ENCODE measurements around the gene CCNDBP1. TPM values are rescaled to one million over a fixed set of nuclear protein-coding genes. Genes with fewer than 3 reads are reported as not detected.

CCNDBP1 gene
- total RNA-seq, 1 donor from 2014 or later = 37.0 TPM

GRCh38 chr15:43232289-43232874 lies 47.2 kb downstream of the CCNDBP1 start:
- H4K20me1 ChIP-seq (ENCODE audit: insufficient read depth, low read length) = no peaks in the 10 kb centered on the region
- no peak overlapping the region for H3K4me3 Mint-ChIP-seq (ENCODE audit: unreplicated experiment)
- peaks cover 55% of the 10 kb centered on the region for H3K27me3 Mint-ChIP-seq (ENCODE audit: low read depth, unreplicated experiment)
- no peak overlapping the region for H3K4me3 ChIP-seq (ENCODE audit: insufficient read depth, low read depth, low read length)
- no peak for FAIRE-seq
- H3K9ac ChIP-seq (ENCODE audit: low read length) = no peak overlapping the region
- H3K4me1 Mint-ChIP-seq (ENCODE audit: low read depth, unreplicated experiment) = peaks cover 2% of the 10 kb centered on the region
- H3K4me1 ChIP-seq (ENCODE audit: insufficient read depth, low read length) = no peaks in the 10 kb centered on the region
- no peaks in the 10 kb centered on the region for H3K9me3 ChIP-seq (ENCODE audit: insufficient read depth, low read depth, low read length)
- no peak for DNase-seq (ENCODE audit: low read depth)
- no peak overlapping the region for H2AFZ ChIP-seq (ENCODE audit: low read depth, low read length)
- H3K36me3 ChIP-seq (ENCODE audit: insufficient read depth, low read length) = no peaks in the 10 kb centered on the region
- H3K4me2 ChIP-seq (ENCODE audit: low read length) = no peak overlapping the region
- no peaks in the 10 kb centered on the region for H3K79me2 ChIP-seq (ENCODE audit: insufficient read depth, low read length)
- H3K27ac Mint-ChIP-seq (ENCODE audit: unreplicated experiment) = no peak overlapping the region
- no peak overlapping the region for H3K27ac ChIP-seq (ENCODE audit: low read depth, low read length)
- TF ChIP-seq CTCF (IDR thresholded peaks at IDR 0.05; ENCODE audit: insufficient read depth, low read depth, low read length) = no peak
- no peak for TF ChIP-seq EZH2 (IDR thresholded peaks at IDR 0.05; ENCODE audit: insufficient read depth, low read length)
- peaks cover 3% of the 10 kb centered on the region for H3K9me3 Mint-ChIP-seq (ENCODE audit: unreplicated experiment)
- peaks cover 18% of the 10 kb centered on the region for H3K27me3 ChIP-seq (ENCODE audit: insufficient read depth, low read length)
- peaks cover 2% of the 10 kb centered on the region for H3K36me3 Mint-ChIP-seq (ENCODE audit: low read depth, unreplicated experiment)

- Mint-ChIP-seq H3K4me3 (ENCODE audit: unreplicated experiment) (no peak overlapping the region), H3K27me3 (ENCODE audit: low read depth, unreplicated experiment) (peaks cover 39% of the 10 kb centered on the region), H3K27ac (ENCODE audit: unreplicated experiment) (no peak overlapping the region), H3K9me3 (ENCODE audit: unreplicated experiment) (peaks cover 2% of the 10 kb centered on the region), H3K36me3 (ENCODE audit: low read depth, unreplicated experiment) (peaks cover 2% of the 10 kb centered on the region), H3K4me1 (ENCODE audit: low read depth, unreplicated experiment) (peaks cover 15% of the 10 kb centered on the region)
- no peak overlapping the region for H3K4me2 ChIP-seq (ENCODE audit: low read length)
- FAIRE-seq (no peak), DNase-seq (ENCODE audit: low read depth) (no peak)
- no peak overlapping the region for H3K4me3 ChIP-seq (ENCODE audit: insufficient read depth, low read depth, low read length)
- no peak for TF ChIP-seq CTCF (IDR thresholded peaks at IDR 0.05; ENCODE audit: insufficient read depth, low read depth, low read length)
- no peak for TF ChIP-seq EZH2 (IDR thresholded peaks at IDR 0.05; ENCODE audit: insufficient read depth, low read length)
- H3K79me2 ChIP-seq (ENCODE audit: insufficient read depth, low read length) = no peaks in the 10 kb centered on the region
- no peaks in the 10 kb centered on the region for H3K9me3 ChIP-seq (ENCODE audit: insufficient read depth, low read depth, low read length)
- no peak overlapping the region for H2AFZ ChIP-seq (ENCODE audit: low read depth, low read length)
- no peaks in the 10 kb centered on the region for H4K20me1 ChIP-seq (ENCODE audit: insufficient read depth, low read length)
- peaks cover 9% of the 10 kb centered on the region for H3K4me1 ChIP-seq (ENCODE audit: insufficient read depth, low read length)
- no peak overlapping the region for H3K27ac ChIP-seq (ENCODE audit: low read depth, low read length)
- H3K36me3 ChIP-seq (ENCODE audit: insufficient read depth, low read length) = no peaks in the 10 kb centered on the region
- H3K27me3 ChIP-seq (ENCODE audit: insufficient read depth, low read length) = peaks cover 14% of the 10 kb centered on the region
- H3K9ac ChIP-seq (ENCODE audit: low read length) = no peak overlapping the region
Measured at GRCh38 chr15:43235536-43235935, 50.3 kb downstream of the CCNDBP1 start.

- Mint-ChIP-seq H3K4me3 (ENCODE audit: unreplicated experiment) (no peak overlapping the region), H3K9me3 (ENCODE audit: unreplicated experiment) (peaks cover 5% of the 10 kb centered on the region), H3K36me3 (ENCODE audit: low read depth, unreplicated experiment) (peaks cover 2% of the 10 kb centered on the region), H3K27me3 (ENCODE audit: low read depth, unreplicated experiment) (peaks cover 32% of the 10 kb centered on the region), H3K27ac (ENCODE audit: unreplicated experiment) (no peak overlapping the region), H3K4me1 (ENCODE audit: low read depth, unreplicated experiment) (peaks cover 13% of the 10 kb centered on the region)
- Histone ChIP-seq H3K36me3 (ENCODE audit: insufficient read depth, low read length) (no peaks in the 10 kb centered on the region), H2AFZ (ENCODE audit: low read depth, low read length) (no peak overlapping the region), H3K4me3 (ENCODE audit: insufficient read depth, low read depth, low read length) (no peak overlapping the region), H3K9me3 (ENCODE audit: insufficient read depth, low read depth, low read length) (no peaks in the 10 kb centered on the region), H3K9ac (ENCODE audit: low read length) (no peak overlapping the region), H3K4me2 (ENCODE audit: low read length) (no peak overlapping the region), H3K79me2 (ENCODE audit: insufficient read depth, low read length) (no peaks in the 10 kb centered on the region), H3K27me3 (ENCODE audit: insufficient read depth, low read length) (peaks cover 20% of the 10 kb centered on the region), H3K27ac (ENCODE audit: low read depth, low read length) (no peak overlapping the region), H4K20me1 (ENCODE audit: insufficient read depth, low read length) (no peaks in the 10 kb centered on the region), H3K4me1 (ENCODE audit: insufficient read depth, low read length) (peaks cover 9% of the 10 kb centered on the region)
- DNase-seq (ENCODE audit: low read depth) (no peak), FAIRE-seq (no peak)
- TF ChIP-seq EZH2 (IDR thresholded peaks at IDR 0.05; ENCODE audit: insufficient read depth, low read length) (no peak), CTCF (IDR thresholded peaks at IDR 0.05; ENCODE audit: insufficient read depth, low read depth, low read length) (no peak)
Measured at GRCh38 chr15:43237842-43238470, 52.8 kb downstream of the CCNDBP1 start.
